ENCODE results near the gene CD52.
A peak's percentile ranks its signal among the peaks of the same experiment; 100 is the strongest.
"Not testable (repeated sequence)": the region's sequence is repeated elsewhere in the genome, so short reads cannot be mapped to it uniquely, and the experiment has no call there.

Gene CD52

GRCh38 chr1:26295194-26296138 lies 22.3 kb upstream of the CD52 start:
- H3K27ac ChIP-seq: no peak overlapping the region

GRCh38 chr1:26296340-26297056 lies 21.3 kb upstream of the CD52 start:
- H3K4me3 ChIP-seq: no peak overlapping the region
- no peak overlapping the region for H3K27ac ChIP-seq

More at GRCh38 chr1:26295194-26296138, 22.3 kb upstream of the CD52 start:
- no peak overlapping the region for H3K4me3 ChIP-seq

- Histone ChIP-seq H3K4me3 (no peak overlapping the region), H3K27ac (no peak overlapping the region)
Measured at GRCh38 chr1:26297057-26297790, 20.5 kb upstream of the CD52 start.

- no peak overlapping the region for H3K27ac ChIP-seq
Measured at GRCh38 chr1:26297791-26298124, 20.0 kb upstream of the CD52 start.

GRCh38 chr1:26300578-26301275 lies 17.0 kb upstream of the CD52 start:
- Histone ChIP-seq H3K4me3 (no peak overlapping the region), H3K27ac (no peak overlapping the region)

More at GRCh38 chr1:26297791-26298124, 20.0 kb upstream of the CD52 start:
- H3K4me3 ChIP-seq: no peak overlapping the region

- no peak overlapping the region for H3K27ac ChIP-seq
- no peak overlapping the region for H3K4me3 ChIP-seq
Measured at GRCh38 chr1:26302733-26303405, 14.9 kb upstream of the CD52 start.

- Histone ChIP-seq H3K27ac (peak overlapping the region in 20 of 21 experiments; percentile 23 to 86 (median 70)), H3K4me3 (peak overlapping the region; percentile 51 to 96 (median 73))
Measured at GRCh38 chr1:26305667-26306289, 12.0 kb upstream of the CD52 start.

- H3K4me3 ChIP-seq: peak within 1 kb of the TSS; percentile 51 to 96 (median 73)
Measured at GRCh38 chr1:26306290-26307229, 11.2 kb upstream of the CD52 start, which contains the start of gene UBXN11. Gene UBXN11, minus strand, starts transcription at chr1:26306636. Its CDS starts 3,753 bp downstream, at chr1:26302883.

GRCh38 chr1:26307363-26307781 lies 10.4 kb upstream of the CD52 start:
- Histone ChIP-seq H3K27ac (peak overlapping the region in 14 of 21 experiments; percentile 20 to 86 (median 62)), H3K4me3 (no peak overlapping the region)

More at GRCh38 chr1:26306290-26307229, 11.2 kb upstream of the CD52 start, which contains the start of gene UBXN11:
- peak within 1 kb of the TSS in 20 of 21 experiments; percentile 23 to 86 (median 70) for H3K27ac ChIP-seq

GRCh38 chr1:26307966-26308899 lies 9.5 kb upstream of the CD52 start:
- H3K4me3 ChIP-seq: not testable (repeated sequence)
- H3K27ac ChIP-seq: peak overlapping the region in 6 of 21 experiments; percentile 9 to 86 (median 52)

GRCh38 chr1:26314501-26314900 lies 3.3 kb upstream of the CD52 start:
- H3K4me3 ChIP-seq: no peak overlapping the region

GRCh38 chr1:26315874-26316850 lies 1.6 kb upstream of the CD52 start:
- Histone ChIP-seq H3K27ac (peak overlapping the region in 11 of 21 experiments; percentile 5 to 93 (median 79)), H3K4me3 (no peak overlapping the region)

More at GRCh38 chr1:26314501-26314900, 3.3 kb upstream of the CD52 start:
- H3K27ac ChIP-seq: peak overlapping the region in 5 of 21 experiments; percentile 43 to 93 (median 92)

- H3K4me3 ChIP-seq: peak overlapping the region in 2 of 7 experiments; percentile 6 to 31
- peak overlapping the region in 12 of 21 experiments; percentile 54 to 93 (median 81) for H3K27ac ChIP-seq
Measured at GRCh38 chr1:26317146-26317545, 612 bp upstream of the CD52 start.

GRCh38 chr1:26318338-26319064 lies 743 bp downstream of the CD52 start:
- peak overlapping the region; percentile 27 to 48 (median 34) for H3K4me3 ChIP-seq
- H3K27ac ChIP-seq: peak overlapping the region in 18 of 21 experiments; percentile 18 to 93 (median 74)
